ENCODE measurements around the gene RBMS3.
"Not testable (repeated sequence)": the region's sequence is repeated elsewhere in the genome, so short reads cannot be mapped to it uniquely, and the experiment has no call there.

RBMS3 gene

GRCh38 chr3:29393946-29394345 lies 113.1 kb downstream of the RBMS3 start:
- not testable (repeated sequence) for DNase-seq

GRCh38 chr3:29397406-29397805 lies 116.5 kb downstream of the RBMS3 start:
- DNase-seq, result no peak

- DNase-seq, result no peak
Measured at GRCh38 chr3:29398787-29399186, 117.9 kb downstream of the RBMS3 start.

- no peak for DNase-seq
Measured at GRCh38 chr3:29406291-29406832, 125.5 kb downstream of the RBMS3 start.

GRCh38 chr3:29408676-29409075 lies 127.8 kb downstream of the RBMS3 start:
- no peak for DNase-seq

- no peak for DNase-seq
Measured at GRCh38 chr3:29409409-29409808, 128.5 kb downstream of the RBMS3 start.

- DNase-seq, result no peak
Measured at GRCh38 chr3:29410220-29410619, 129.3 kb downstream of the RBMS3 start.

GRCh38 chr3:29410660-29411405 lies 130.0 kb downstream of the RBMS3 start:
- DNase-seq, result no peak

- no peak for DNase-seq
Measured at GRCh38 chr3:29412110-29412509, 131.2 kb downstream of the RBMS3 start.

GRCh38 chr3:29414468-29415224 lies 133.8 kb downstream of the RBMS3 start:
- no peak for DNase-seq

GRCh38 chr3:29415482-29416223 lies 134.8 kb downstream of the RBMS3 start:
- no peak for DNase-seq

- no peak for DNase-seq
Measured at GRCh38 chr3:29416514-29416913, 135.6 kb downstream of the RBMS3 start.

- DNase-seq, result no peak
Measured at GRCh38 chr3:29420106-29420505, 139.2 kb downstream of the RBMS3 start.

- no peak for DNase-seq
Measured at GRCh38 chr3:29426302-29427226, 145.7 kb downstream of the RBMS3 start.

- DNase-seq, result no peak
Measured at GRCh38 chr3:29427266-29428103, 146.6 kb downstream of the RBMS3 start.

GRCh38 chr3:29429055-29429679 lies 148.3 kb downstream of the RBMS3 start:
- no peak for DNase-seq

GRCh38 chr3:29430558-29430971 lies 149.7 kb downstream of the RBMS3 start:
- DNase-seq, result no peak

- no peak for DNase-seq
Measured at GRCh38 chr3:29436612-29437323, 155.9 kb downstream of the RBMS3 start.

- DNase-seq, result no peak
Measured at GRCh38 chr3:29438580-29438979, 157.7 kb downstream of the RBMS3 start.
